ENCODE measurements around the gene SLBP. TPM values are rescaled to one million over a fixed set of nuclear protein-coding genes. Genes with fewer than 3 reads are reported as not detected.

SLBP gene
- total RNA-seq, 1 experiment from 2014 or later, result 73.4 TPM

DNA sequence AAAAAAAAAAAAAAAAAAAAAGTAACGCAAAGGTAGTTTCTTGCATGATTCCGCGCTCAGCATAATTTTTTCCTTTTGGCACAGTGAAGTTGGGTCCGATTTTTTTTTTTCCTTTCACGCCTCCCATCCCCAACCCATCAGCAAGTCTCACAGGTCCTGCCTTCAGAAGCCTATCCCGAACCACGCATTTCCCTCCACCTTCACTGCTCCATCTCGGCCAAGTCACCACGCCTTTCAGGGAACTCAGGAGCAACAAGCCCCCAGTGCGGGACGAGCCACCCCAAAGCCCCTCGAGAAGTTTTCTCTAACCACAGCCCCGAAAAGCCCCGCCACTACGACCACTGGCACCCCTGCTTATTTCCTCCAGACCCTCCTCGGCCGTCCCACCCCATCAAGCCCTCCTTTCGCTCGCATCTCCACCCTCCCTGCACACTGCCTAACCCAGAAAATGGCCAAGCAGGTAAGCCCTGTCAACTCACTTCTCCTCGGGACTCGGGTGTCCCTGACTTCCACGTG is 1.0 kb downstream of the SLBP start:
- Histone ChIP-seq H3K9me3 (ENCODE audit: control insufficient read depth, insufficient read depth, low read depth, low read length) (no peaks in the 10 kb centered on the region), H3K4me1 (ENCODE audit: control insufficient read depth, insufficient read depth, low read length) (peaks cover 33% of the 10 kb centered on the region), H3K27me3 (ENCODE audit: control insufficient read depth, insufficient read depth, low read length) (no peaks in the 10 kb centered on the region), H3K4me3 (ENCODE audit: low read depth in 2 of 2, low read length in 2 of 2) (peak overlapping the region; percentile 58 to 92), H3K27ac (ENCODE audit: low read length) (peak overlapping the region; percentile 75), H3K36me3 (ENCODE audit: control insufficient read depth, insufficient read depth, low read length) (peaks cover 6% of the 10 kb centered on the region)
- POLR2A ChIA-PET, result no interaction called here
- TF ChIP-seq TCF7L2 (IDR thresholded peaks at IDR 0.05; ENCODE audit: low read depth, low read length) (no peak), REST (IDR thresholded peaks at IDR 0.05; ENCODE audit: insufficient read depth in 1 of 2, low read depth in 2 of 2, low read length in 1 of 2) (no peak), POLR2AphosphoS5 (IDR thresholded peaks at IDR 0.05; ENCODE audit: low read depth, low read length) (no peak), SIN3A (IDR thresholded peaks at IDR 0.05; ENCODE audit: borderline replicate concordance, insufficient read depth, low read depth, low read length) (no peak), CTCF (IDR thresholded peaks at IDR 0.05) (no peak)
- in situ Hi-C loops (cut with HindIII; ENCODE audit: low pct_unique_long_range_greater_than_20kb, low sequenced_read_pairs), result no loop called here
- no TSS peak for BruUV-seq (replicated peaks)
- no peak for DNase-seq (ENCODE audit: low read depth, low spot score)
- CTCF ChIA-PET, result no interaction called here
- intact Hi-C loops (cut with micrococcal nuclease; ENCODE audit: unreplicated experiment), result no loop called here
- no peak for ATAC-seq

DNA sequence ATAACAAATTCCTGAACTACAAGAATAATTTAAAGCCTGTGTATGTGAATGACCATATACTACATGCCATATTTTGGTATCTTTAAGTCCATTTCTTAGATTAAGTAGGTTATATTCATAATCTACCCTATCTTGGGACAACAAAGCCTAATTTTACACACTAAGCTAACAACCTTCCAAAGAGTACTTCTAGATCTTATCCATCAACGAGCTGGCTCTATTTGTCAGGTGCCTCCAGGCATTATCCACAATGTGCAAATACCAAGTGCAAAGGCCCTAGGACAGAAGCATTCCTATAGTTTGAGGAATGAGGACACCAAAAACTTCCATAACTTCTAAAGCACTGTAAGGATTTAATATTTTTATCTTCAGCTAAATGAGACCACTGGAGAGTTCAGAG is 3.5 kb downstream of the SLBP start:
- no peak for TF ChIP-seq REST (IDR thresholded peaks at IDR 0.05; ENCODE audit: insufficient read depth in 1 of 2, low read depth in 2 of 2, low read length in 1 of 2)
- TF ChIP-seq POLR2AphosphoS5 (IDR thresholded peaks at IDR 0.05; ENCODE audit: low read depth, low read length), result no peak
- no peak for TF ChIP-seq SIN3A (IDR thresholded peaks at IDR 0.05; ENCODE audit: borderline replicate concordance, insufficient read depth, low read depth, low read length)
- no peak for TF ChIP-seq TCF7L2 (IDR thresholded peaks at IDR 0.05; ENCODE audit: low read depth, low read length)
- no peak for TF ChIP-seq CTCF (IDR thresholded peaks at IDR 0.05)
- no peaks in the 10 kb centered on the region for H3K27me3 ChIP-seq (ENCODE audit: control insufficient read depth, insufficient read depth, low read length)
- POLR2A ChIA-PET, result no interaction called here
- intact Hi-C loops (cut with micrococcal nuclease; ENCODE audit: unreplicated experiment), result no loop called here
- 0 out of 2 replicates have a peak overlapping the region, but pooled peaks have one; percentile 29 for H3K27ac ChIP-seq (ENCODE audit: low read length)
- in situ Hi-C loops (cut with HindIII; ENCODE audit: low pct_unique_long_range_greater_than_20kb, low sequenced_read_pairs), result no loop called here
- BruUV-seq (replicated peaks), result no TSS peak
- H3K36me3 ChIP-seq (ENCODE audit: control insufficient read depth, insufficient read depth, low read length), result peaks cover 13% of the 10 kb centered on the region
- no peak for ATAC-seq
- H3K4me3 ChIP-seq (ENCODE audit: low read depth in 2 of 2, low read length in 2 of 2), result no peak overlapping the region
- peaks cover 23% of the 10 kb centered on the region for H3K4me1 ChIP-seq (ENCODE audit: control insufficient read depth, insufficient read depth, low read length)
- H3K9me3 ChIP-seq (ENCODE audit: control insufficient read depth, insufficient read depth, low read depth, low read length), result no peaks in the 10 kb centered on the region
- CTCF ChIA-PET, result interaction anchor here (0.6 to 2.0 kb wide), 2 partner anchors 8 to 15 kb away, joined by 4 to 11 read pairs; no protein-coding TSS in a partner anchor
- DNase-seq (ENCODE audit: low read depth, low spot score), result no peak
